ENCODE measurements around the gene TRIM54. TPM values are rescaled to one million over a fixed set of nuclear protein-coding genes. Genes with fewer than 3 reads are reported as not detected.
A peak's percentile ranks its signal among the peaks of the same experiment; 100 is the strongest.

The TRIM54 gene, protein sequence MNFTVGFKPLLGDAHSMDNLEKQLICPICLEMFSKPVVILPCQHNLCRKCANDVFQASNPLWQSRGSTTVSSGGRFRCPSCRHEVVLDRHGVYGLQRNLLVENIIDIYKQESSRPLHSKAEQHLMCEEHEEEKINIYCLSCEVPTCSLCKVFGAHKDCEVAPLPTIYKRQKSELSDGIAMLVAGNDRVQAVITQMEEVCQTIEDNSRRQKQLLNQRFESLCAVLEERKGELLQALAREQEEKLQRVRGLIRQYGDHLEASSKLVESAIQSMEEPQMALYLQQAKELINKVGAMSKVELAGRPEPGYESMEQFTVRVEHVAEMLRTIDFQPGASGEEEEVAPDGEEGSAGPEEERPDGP
- total RNA-seq, result not detected in 2 replicates

DNA sequence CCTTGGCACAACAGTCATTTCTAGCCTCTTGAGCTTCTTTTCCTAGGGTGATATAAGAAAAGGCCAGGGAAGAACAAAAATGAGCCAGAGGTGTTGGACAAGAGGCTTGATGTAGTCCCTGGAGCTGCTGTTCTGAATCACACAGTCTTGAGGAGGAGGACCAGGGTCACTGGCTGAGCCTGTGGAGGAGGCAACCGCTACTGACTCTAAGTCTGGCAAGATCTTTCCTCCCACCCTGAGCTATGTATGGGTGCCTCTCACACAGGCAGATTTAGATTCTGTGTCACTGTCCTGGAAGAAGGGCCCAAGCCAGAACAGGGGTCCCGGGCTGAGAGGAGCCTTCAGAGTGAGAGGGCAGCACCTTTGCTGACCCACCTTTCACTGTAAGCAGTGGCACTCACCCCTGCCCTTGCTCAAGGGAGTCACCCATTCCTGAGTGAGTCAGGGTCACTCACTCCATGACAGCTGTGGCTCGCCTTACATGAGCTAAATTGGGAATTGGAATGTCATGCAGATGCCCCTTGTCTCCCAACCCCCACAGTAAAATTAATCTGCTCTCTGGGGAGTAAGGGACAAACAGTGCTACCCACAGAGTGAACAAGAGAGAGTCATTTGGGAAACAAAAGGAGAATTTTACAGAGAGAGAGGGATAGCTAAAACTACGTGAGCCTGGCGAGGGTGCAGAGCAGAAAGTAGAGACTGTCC, at the start of gene TRIM54:
Gene TRIM54 (plus strand): TSS at position 575 of the 705 bp plus-strand sequence. CDS start 303 bp downstream, outside the sequence.
- peak; percentile 26 for DNase-seq (ENCODE audit: low read depth)
- H3K4me3 ChIP-seq (ENCODE audit: low read depth, low read length), result no peak within 1 kb of the TSS
- TF ChIP-seq, protein P1, sequence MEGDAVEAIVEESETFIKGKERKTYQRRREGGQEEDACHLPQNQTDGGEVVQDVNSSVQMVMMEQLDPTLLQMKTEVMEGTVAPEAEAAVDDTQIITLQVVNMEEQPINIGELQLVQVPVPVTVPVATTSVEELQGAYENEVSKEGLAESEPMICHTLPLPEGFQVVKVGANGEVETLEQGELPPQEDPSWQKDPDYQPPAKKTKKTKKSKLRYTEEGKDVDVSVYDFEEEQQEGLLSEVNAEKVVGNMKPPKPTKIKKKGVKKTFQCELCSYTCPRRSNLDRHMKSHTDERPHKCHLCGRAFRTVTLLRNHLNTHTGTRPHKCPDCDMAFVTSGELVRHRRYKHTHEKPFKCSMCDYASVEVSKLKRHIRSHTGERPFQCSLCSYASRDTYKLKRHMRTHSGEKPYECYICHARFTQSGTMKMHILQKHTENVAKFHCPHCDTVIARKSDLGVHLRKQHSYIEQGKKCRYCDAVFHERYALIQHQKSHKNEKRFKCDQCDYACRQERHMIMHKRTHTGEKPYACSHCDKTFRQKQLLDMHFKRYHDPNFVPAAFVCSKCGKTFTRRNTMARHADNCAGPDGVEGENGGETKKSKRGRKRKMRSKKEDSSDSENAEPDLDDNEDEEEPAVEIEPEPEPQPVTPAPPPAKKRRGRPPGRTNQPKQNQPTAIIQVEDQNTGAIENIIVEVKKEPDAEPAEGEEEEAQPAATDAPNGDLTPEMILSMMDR (IDR thresholded peaks at IDR 0.05; ENCODE audit: insufficient read depth, low read depth, low read length), result no peak

DNA sequence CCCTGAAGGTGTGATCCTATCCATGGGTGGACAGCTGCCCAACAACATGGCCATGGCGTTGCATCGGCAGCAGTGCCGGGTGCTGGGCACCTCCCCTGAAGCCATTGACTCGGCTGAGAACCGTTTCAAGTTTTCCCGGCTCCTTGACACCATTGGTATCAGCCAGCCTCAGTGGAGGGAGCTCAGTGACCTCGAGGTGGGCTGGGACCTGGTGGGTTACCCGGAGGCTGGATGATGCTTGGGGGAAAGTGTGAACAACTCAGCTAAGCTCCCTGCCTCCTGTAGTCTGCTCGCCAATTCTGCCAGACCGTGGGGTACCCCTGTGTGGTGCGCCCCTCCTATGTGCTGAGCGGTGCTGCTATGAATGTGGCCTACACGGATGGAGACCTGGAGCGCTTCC, 48.9 kb upstream of the TRIM54 start:
- DNase-seq (ENCODE audit: low read depth), result no peak
- TF ChIP-seq, protein P1 (IDR thresholded peaks at IDR 0.05; ENCODE audit: insufficient read depth, low read depth, low read length), result no peak
- H3K4me3 ChIP-seq (ENCODE audit: low read depth, low read length), result no peak overlapping the region

GRCh38 chr2:27236136-27236535, 46.1 kb upstream of the TRIM54 start:
- no peak overlapping the region for H3K4me3 ChIP-seq (ENCODE audit: low read depth, low read length)
- TF ChIP-seq, protein P1 (IDR thresholded peaks at IDR 0.05; ENCODE audit: insufficient read depth, low read depth, low read length), result no peak
- no peak for DNase-seq (ENCODE audit: low read depth)

DNA sequence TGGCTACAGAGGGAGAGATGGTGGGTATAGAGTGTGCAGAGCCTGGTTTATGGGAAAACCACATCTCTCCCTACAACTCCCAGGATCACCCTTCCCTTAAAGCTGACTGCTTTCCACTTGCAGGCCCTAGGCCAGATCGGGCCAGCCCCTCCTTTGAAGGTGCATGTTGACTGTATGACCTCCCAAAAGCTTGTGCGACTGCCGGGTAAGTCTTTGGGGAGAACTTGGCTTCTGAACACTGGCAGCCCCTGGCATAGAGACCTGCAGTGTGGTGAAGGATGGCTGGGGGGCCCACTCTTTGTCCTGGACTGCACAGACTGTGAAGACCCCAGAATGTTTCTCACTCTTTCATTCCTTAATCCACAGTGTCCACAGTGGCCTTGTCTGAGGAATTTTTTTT, 45.6 kb upstream of the TRIM54 start:
- TF ChIP-seq, protein P1 (IDR thresholded peaks at IDR 0.05; ENCODE audit: insufficient read depth, low read depth, low read length), result no peak
- H3K4me3 ChIP-seq (ENCODE audit: low read depth, low read length), result no peak overlapping the region
- no peak for DNase-seq (ENCODE audit: low read depth)

GRCh38 chr2:27237341-27237945, 44.8 kb upstream of the TRIM54 start:
- TF ChIP-seq, protein P1 (IDR thresholded peaks at IDR 0.05; ENCODE audit: insufficient read depth, low read depth, low read length), result no peak
- DNase-seq (ENCODE audit: low read depth), result no peak

DNA sequence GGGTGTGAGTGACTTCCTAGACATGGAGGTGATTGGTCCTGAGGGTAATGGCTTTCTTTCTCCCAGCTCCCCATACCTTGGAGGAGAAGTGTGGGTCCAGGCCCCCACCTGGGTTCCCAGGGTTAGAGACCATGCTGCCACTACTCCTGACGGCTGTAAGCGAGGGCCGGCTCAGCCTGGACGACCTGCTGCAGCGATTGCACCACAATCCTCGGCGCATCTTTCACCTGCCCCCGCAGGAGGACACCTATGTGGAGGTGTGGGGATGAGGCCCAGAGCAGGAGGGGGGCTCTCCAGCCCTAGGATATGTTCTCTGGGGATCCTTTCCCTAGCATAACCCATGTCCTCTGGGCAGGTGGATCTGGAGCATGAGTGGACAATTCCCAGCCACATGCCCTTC, 43.3 kb upstream of the TRIM54 start:
- no peak overlapping the region for H3K4me3 ChIP-seq (ENCODE audit: low read depth, low read length)
- TF ChIP-seq, protein P1 (IDR thresholded peaks at IDR 0.05; ENCODE audit: insufficient read depth, low read depth, low read length), result no peak
- no peak for DNase-seq (ENCODE audit: low read depth)

More at GRCh38 chr2:27237341-27237945, 44.8 kb upstream of the TRIM54 start:
- no peak overlapping the region for H3K4me3 ChIP-seq (ENCODE audit: low read depth, low read length)

Data from fibroblast of villous mesenchyme (primary cell).